DLD1 (cell line): ENCODE measurements around the gene NDUFB4.
"Not testable (repeated sequence)": the region's sequence is repeated elsewhere in the genome, so short reads cannot be mapped to it uniquely, and the experiment has no call there.

Experiments used
- in situ Hi-C: cut with HindIII; loops from 2 replicates; pipeline ENCODE4 v1.10.0; 2017; ENCODE audit warnings: low sequenced_read_pairs

The NDUFB4 gene

GRCh38 chr3:120636795-120637401, 40.8 kb downstream of the NDUFB4 start:
- in situ Hi-C loops: no loop called here

GRCh38 chr3:120637851-120638559, 41.9 kb downstream of the NDUFB4 start:
- in situ Hi-C loops: no loop called here

DNA sequence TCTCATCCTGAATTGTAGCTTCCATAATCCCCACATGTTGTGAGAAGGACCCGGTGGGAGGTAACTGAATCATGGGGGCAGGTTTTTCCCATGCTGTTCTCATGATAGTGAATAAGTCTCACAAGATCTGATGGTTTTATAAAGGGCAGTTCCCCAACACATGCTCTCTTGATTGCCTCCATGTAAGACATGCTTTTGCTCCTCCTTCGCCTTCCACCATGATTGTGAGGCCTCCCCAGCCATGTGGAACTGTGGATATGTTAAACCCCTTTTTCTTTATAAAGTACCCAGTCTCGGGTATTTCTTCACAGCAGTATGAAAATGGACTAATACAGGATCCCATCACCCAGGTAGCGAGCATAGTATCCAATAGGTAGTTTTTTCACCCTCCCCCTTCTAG, 42.7 kb downstream of the NDUFB4 start:
- in situ Hi-C loops: not testable (repeated sequence)

DNA sequence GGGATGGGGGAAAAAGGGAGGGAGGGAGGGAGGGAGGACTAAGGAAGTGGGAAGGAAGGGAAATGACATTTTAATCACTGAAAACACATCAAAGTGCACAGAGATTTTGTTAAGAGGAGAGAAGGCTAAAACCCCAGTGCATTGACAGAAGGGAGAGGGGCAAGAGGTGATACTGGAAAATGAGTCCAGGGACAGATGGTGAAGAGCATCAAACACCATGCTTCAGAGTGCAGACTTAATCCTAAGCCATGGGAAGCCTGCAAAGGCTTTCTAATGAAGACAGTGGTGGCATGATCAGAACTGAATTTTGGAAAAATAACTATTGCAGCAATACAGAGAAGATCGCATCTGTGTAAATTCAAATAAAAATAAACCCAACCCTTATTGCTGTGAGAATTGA, 44.1 kb downstream of the NDUFB4 start:
- in situ Hi-C loops: loop anchor here (10.0 kb wide), 1 partner anchor 185 kb away; no protein-coding TSS in a partner anchor

GRCh38 chr3:120641696-120642246, 45.6 kb downstream of the NDUFB4 start:
- in situ Hi-C loops: loop anchor here (10.0 kb wide), 1 partner anchor 183 kb away; no protein-coding TSS in a partner anchor

GRCh38 chr3:120642368-120642948, 46.3 kb downstream of the NDUFB4 start:
- in situ Hi-C loops: loop anchor here (10.0 kb wide), 1 partner anchor 182 kb away; no protein-coding TSS in a partner anchor

DNA sequence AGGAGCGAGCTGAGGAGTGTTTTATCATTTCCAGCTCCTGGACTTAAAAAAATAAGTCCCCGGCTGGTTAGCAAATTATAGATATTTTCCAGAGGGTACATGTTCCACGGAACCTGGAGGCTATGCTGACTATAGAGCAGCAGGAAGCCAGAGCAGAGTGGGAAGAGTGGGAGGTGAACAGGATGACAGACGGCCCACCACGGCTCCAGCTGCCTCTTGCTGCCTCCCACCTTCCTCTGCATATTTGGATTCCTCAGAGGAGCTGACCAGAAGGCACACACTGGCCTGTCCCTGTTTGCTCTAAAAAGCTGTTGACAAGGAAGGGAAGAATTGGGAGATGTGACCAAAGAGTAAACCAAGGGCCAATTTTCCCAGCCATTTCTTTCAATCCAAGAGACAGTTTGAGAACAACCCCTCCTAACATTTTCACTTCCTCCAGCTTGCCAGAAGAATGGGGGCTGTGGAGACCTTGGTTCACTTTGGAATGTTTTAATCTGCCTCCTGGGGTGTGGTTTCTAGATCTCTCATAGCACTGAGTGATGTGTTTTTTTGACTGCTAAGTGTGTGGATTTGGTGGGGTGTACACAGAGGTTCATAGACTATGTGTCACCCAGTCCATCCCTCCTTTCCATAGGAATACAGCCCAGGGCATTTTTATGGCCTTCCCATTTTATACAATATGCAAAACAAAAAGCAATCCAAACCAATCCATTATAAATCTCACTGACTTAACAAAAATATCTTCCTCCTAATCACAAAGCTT, 49.1 kb downstream of the NDUFB4 start:
- in situ Hi-C loops: loop anchor here (10.0 kb wide), 1 partner anchor 180 kb away; no protein-coding TSS in a partner anchor

DNA sequence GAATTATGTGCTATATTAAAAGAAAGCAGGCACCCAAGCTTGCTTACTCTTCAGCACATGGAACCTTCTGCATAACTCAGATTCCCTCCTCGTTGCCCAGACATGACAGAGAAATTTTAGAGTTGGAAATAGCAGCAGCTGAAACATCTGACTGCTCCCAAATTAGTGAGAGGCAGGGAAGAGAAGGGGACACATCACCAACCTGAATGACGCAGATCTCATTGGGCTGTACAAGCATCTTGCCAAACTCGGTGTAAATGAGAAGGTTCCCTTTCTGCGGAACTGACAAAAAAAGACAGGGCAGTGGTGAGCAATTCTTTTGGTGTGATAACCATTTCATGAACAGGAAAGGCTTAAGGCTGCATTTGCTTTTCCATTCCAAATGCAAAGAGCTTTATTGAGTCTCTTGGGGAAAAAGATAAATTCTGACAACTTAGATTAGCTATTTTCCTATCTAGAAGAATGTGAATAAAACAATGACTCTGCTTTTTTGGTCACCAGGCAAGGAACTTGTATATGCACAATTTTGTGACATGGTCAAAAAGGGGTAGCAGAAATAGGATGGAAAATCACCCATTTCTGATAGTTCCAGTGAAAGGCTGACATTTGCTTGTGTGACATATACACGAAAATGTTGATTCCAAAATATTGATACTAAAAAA, 50.8 kb downstream of the NDUFB4 start:
- in situ Hi-C loops: loop anchor here (10.0 kb wide), 1 partner anchor 178 kb away; no protein-coding TSS in a partner anchor

GRCh38 chr3:120648290-120648689, 52.2 kb downstream of the NDUFB4 start:
- in situ Hi-C loops: loop anchor here (10.0 kb wide), 1 partner anchor 177 kb away; no protein-coding TSS in a partner anchor

GRCh38 chr3:120649830-120650233, 53.7 kb downstream of the NDUFB4 start:
- in situ Hi-C loops: loop anchor here (10.0 kb wide), 1 partner anchor 175 kb away; no protein-coding TSS in a partner anchor

DNA sequence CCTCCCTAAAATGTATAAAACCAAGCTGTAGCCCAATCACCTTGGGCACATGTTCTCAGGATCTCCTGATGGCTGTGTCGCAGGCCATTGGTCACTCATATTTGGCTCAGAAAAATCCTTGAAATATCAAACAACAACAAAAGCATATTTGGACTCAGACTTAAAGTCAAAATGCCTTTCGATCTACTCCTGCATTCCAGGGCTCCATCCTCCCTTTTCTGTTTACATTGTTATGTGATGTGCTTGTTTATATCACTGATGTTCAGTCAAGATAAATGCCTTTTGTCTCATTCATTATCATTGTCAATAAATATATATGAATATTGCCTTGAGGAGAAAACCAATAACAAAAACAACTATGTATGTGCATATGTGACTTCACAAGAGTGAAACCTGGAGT, 54.2 kb downstream of the NDUFB4 start:
- in situ Hi-C loops: no loop called here
